ENCODE data around the gene IL9. TPM values are rescaled to one million over a fixed set of nuclear protein-coding genes. Genes with fewer than 3 reads are reported as not detected.

IL9 gene
- total and polyA plus RNA-seq, 2 of the 4 experiments (the other 2 are of a cell fraction), result not detected

DNA sequence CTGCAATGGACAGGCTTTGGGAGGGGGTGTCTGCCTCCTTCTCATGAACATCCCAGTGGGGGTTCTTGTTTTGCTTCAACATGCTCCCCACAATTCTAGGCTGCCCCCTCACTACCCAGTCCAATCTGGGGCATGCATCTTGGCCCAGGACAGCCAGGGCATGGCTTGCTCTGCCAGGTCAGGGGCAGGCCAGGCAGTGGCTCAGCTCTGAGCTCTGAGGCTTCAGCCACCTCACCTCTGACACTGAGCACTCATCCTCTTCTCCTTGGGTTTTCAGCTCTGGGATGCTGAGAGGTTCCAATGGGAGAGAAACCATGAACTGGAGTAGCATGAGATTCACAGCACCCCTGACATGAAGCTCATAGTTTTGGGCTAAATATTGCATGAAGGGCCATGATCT, 49.3 kb downstream of the IL9 start:
- Histone ChIP-seq H2AFZ (replicated peaks; ENCODE audit: low read length, poor library complexity) (peak overlapping the region; percentile 51), H3K14ac (replicated peaks; ENCODE audit: low read depth, low read length) (no peak overlapping the region), H3K27ac (ENCODE audit: insufficient read depth, low read length) (no peak overlapping the region), H2BK120ac (ENCODE audit: low read depth, low read length) (no peak overlapping the region), H3K4me1 (ENCODE audit: control insufficient read depth, insufficient read depth, low read length) (no peaks in the 10 kb centered on the region), H4K5ac (ENCODE audit: low read depth, low read length) (no peak overlapping the region), H2BK15ac (ENCODE audit: low read depth, low read length) (no peak overlapping the region), H3K23ac (ENCODE audit: low read depth, low read length) (no peak overlapping the region), H3K9me3 (ENCODE audit: control insufficient read depth, insufficient read depth, low read length) (no peaks in the 10 kb centered on the region), H2BK20ac (ENCODE audit: low read depth, low read length) (no peak overlapping the region), H2BK5ac (ENCODE audit: low read depth, low read length, poor library complexity, severe bottlenecking) (no peak overlapping the region), H4K91ac (ENCODE audit: insufficient read depth, low read depth, low read length) (no peak overlapping the region), H3K4me3 (ENCODE audit: insufficient read depth, low read depth, low read length) (no peak overlapping the region), H3K18ac (ENCODE audit: low read depth, low read length) (no peak overlapping the region), H3K9me1 (ENCODE audit: insufficient read depth, low read length) (no peaks in the 10 kb centered on the region), H3K36me3 (ENCODE audit: control insufficient read depth, insufficient read depth, low read length) (no peaks in the 10 kb centered on the region), H2AK5ac (ENCODE audit: low read depth, low read length) (no peak overlapping the region), H4K20me1 (ENCODE audit: insufficient read depth, low read length) (no peaks in the 10 kb centered on the region), H3K9ac (ENCODE audit: low read depth, low read length) (no peak overlapping the region), H3K4me2 (ENCODE audit: low read depth, low read length) (no peak overlapping the region), H4K8ac (ENCODE audit: low read depth in 2 of 2, low read length in 2 of 2) (no peak overlapping the region), H2AK9ac (replicated peaks; ENCODE audit: low read depth, low read length, poor library complexity) (no peak overlapping the region), H3K27me3 (ENCODE audit: control insufficient read depth, insufficient read depth, low read length) (no peaks in the 10 kb centered on the region; the same call in 1 of the 2 replicates), H3K4ac (ENCODE audit: low read depth, low read length) (no peak overlapping the region), H3K79me1 (ENCODE audit: low read depth in 1 of 2, low read length in 2 of 2) (no peaks in the 10 kb centered on the region), H3K56ac (ENCODE audit: extremely low read depth, insufficient read depth, low read length) (no peak overlapping the region)
- no TSS peak for BruUV-seq (replicated peaks)
- in situ Hi-C loops (cut with MboI; ENCODE audit: low sequenced_read_pairs) (no loop called here), dilution Hi-C loops (cut with HindIII; ENCODE audit: low sequenced_read_pairs, unreplicated experiment) (no loop called here), intact Hi-C loops (cut with micrococcal nuclease) (no loop called here)
- DNase-seq (no peak), ATAC-seq (ENCODE audit: low read depth) (no peak)
- CTCF ChIA-PET, result no interaction called here
- TF ChIP-seq FOS (IDR thresholded peaks at IDR 0.05; ENCODE audit: low read depth, low read length) (no peak), RFX5 (IDR thresholded peaks at IDR 0.05; ENCODE audit: low read depth, low read length) (no peak), RAD21 (IDR thresholded peaks at IDR 0.05; ENCODE audit: low read length) (no peak), POLR2A (IDR thresholded peaks at IDR 0.05; ENCODE audit: low read depth, low read length) (no peak), SMC3 (IDR thresholded peaks at IDR 0.05; ENCODE audit: low read depth, low read length) (no peak), MAFK (IDR thresholded peaks at IDR 0.05; ENCODE audit: low read depth, low read length) (no peak), RCOR1 (IDR thresholded peaks at IDR 0.05; ENCODE audit: insufficient replicate concordance, low read length) (no peak), MXI1 (IDR thresholded peaks at IDR 0.05; ENCODE audit: borderline replicate concordance, low read depth, low read length) (no peak), NFE2L2 (IDR thresholded peaks at IDR 0.05; ENCODE audit: low read depth, low read length) (no peak), CHD1 (IDR thresholded peaks at IDR 0.05; ENCODE audit: low read depth, low read length) (no peak), BHLHE40 (IDR thresholded peaks at IDR 0.05; ENCODE audit: low read depth, low read length) (no peak), MAZ (IDR thresholded peaks at IDR 0.05; ENCODE audit: borderline replicate concordance, low read depth, low read length) (no peak), CEBPB (IDR thresholded peaks at IDR 0.05; ENCODE audit: low read depth, low read length) (no peak)
- TF ChIP-seq, protein P1, sequence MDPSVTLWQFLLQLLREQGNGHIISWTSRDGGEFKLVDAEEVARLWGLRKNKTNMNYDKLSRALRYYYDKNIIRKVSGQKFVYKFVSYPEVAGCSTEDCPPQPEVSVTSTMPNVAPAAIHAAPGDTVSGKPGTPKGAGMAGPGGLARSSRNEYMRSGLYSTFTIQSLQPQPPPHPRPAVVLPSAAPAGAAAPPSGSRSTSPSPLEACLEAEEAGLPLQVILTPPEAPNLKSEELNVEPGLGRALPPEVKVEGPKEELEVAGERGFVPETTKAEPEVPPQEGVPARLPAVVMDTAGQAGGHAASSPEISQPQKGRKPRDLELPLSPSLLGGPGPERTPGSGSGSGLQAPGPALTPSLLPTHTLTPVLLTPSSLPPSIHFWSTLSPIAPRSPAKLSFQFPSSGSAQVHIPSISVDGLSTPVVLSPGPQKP (IDR thresholded peaks at IDR 0.05; ENCODE audit: borderline replicate concordance, low read depth, low read length), result no peak
- TF ChIP-seq, protein P2, sequence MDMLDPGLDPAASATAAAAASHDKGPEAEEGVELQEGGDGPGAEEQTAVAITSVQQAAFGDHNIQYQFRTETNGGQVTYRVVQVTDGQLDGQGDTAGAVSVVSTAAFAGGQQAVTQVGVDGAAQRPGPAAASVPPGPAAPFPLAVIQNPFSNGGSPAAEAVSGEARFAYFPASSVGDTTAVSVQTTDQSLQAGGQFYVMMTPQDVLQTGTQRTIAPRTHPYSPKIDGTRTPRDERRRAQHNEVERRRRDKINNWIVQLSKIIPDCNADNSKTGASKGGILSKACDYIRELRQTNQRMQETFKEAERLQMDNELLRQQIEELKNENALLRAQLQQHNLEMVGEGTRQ (IDR thresholded peaks at IDR 0.05; ENCODE audit: low read depth, low read length), result no peak
- TF ChIP-seq, protein P3, sequence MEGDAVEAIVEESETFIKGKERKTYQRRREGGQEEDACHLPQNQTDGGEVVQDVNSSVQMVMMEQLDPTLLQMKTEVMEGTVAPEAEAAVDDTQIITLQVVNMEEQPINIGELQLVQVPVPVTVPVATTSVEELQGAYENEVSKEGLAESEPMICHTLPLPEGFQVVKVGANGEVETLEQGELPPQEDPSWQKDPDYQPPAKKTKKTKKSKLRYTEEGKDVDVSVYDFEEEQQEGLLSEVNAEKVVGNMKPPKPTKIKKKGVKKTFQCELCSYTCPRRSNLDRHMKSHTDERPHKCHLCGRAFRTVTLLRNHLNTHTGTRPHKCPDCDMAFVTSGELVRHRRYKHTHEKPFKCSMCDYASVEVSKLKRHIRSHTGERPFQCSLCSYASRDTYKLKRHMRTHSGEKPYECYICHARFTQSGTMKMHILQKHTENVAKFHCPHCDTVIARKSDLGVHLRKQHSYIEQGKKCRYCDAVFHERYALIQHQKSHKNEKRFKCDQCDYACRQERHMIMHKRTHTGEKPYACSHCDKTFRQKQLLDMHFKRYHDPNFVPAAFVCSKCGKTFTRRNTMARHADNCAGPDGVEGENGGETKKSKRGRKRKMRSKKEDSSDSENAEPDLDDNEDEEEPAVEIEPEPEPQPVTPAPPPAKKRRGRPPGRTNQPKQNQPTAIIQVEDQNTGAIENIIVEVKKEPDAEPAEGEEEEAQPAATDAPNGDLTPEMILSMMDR (conservative IDR thresholded peaks at IDR 0.05; ENCODE audit: low read depth, low read length), result no peak
- POLR2A ChIA-PET (ENCODE audit: unreplicated experiment), result no interaction called here

All from IMR-90 (cell line).